Vagina (tissue), 2 donors: ENCODE results near the gene ZNF557. TPM values are rescaled to one million over a fixed set of nuclear protein-coding genes. Genes with fewer than 3 reads are reported as not detected.

Experiments used
- DNase-seq, 2 donors: peaks; one replicate each; pipeline ENCODE4 v3.0.0-alpha.2; 2017; ENCODE audit errors: extremely low spot score in 2 of 2
- H3K27ac ChIP-seq: fragments of 200-600 bp; sonication (generic); one replicate; pipeline ENCODE4 v1.5.1; 2019
- H3K27me3 ChIP-seq: fragments of 200-600 bp; sonication (generic); one replicate; pipeline ENCODE4 v1.5.1; 2019
- H3K36me3 ChIP-seq, 2 donors: fragments of 200-600 bp; sonication (generic); one replicate each; pipeline ENCODE4 v1.5.1; 2017 to 2019
- H3K4me1 ChIP-seq: fragments of 200-600 bp; sonication (generic); one replicate; pipeline ENCODE4 v1.5.1; 2019
- H3K4me3 ChIP-seq, 2 donors: fragments of 200-600 bp; sonication (generic); 1 replicate in 1 of 2; 2 replicates in 1 of 2; pipeline ENCODE4 v1.5.1; 2016 to 2019
- H3K9me3 ChIP-seq: fragments of 200-600 bp; sonication (generic); one replicate; pipeline ENCODE4 v1.5.1; 2019
- CTCF ChIP-seq, 3 experiments: fragments of 450-650 bp in 2 of 3; fragments of 200-600 bp in 1 of 3; sonication (generic) in 1 of 3; IDR thresholded peaks; one replicate each; pipeline ENCODE4 v1.5.1; 2017 to 2019; ENCODE audit warnings: antibody characterized with exemption in 3 of 3, mild to moderate bottlenecking in 2 of 3, moderate library complexity in 2 of 3
- POLR2A ChIP-seq, 2 donors: fragments of 450-650 bp; IDR thresholded peaks; one replicate each; pipeline ENCODE4 v1.6.1; 2017; ENCODE audit warnings: antibody characterized with exemption in 2 of 2, mild to moderate bottlenecking in 2 of 2, moderate library complexity in 2 of 2
- POLR2AphosphoS5 ChIP-seq, 2 donors: sonication (generic); formaldehyde crosslinking; IDR thresholded peaks; one replicate each; pipeline ENCODE4 v1.9.0; 2017; ENCODE audit warnings: antibody characterized with exemption in 2 of 2, mild to moderate bottlenecking in 2 of 2, low read depth in 1 of 2; ENCODE audit not compliant: insufficient read depth in 1 of 2
- intact Hi-C: fragments of 100-400 bp; cut with DNase I; formaldehyde crosslinking; loops from one replicate; pipeline ENCODE4 v1.15.1; 2023
- total RNA-seq: library from RNA; depleted of rRNA; stranded (reverse); fragments of >200 nt; gene quantifications from one replicate; pipeline ENCODE4 v1.2.3, GENCODE V29; 2016

ZNF557 gene
- total RNA-seq, 1 donor from 2014 or later, result 10.1 TPM

DNA sequence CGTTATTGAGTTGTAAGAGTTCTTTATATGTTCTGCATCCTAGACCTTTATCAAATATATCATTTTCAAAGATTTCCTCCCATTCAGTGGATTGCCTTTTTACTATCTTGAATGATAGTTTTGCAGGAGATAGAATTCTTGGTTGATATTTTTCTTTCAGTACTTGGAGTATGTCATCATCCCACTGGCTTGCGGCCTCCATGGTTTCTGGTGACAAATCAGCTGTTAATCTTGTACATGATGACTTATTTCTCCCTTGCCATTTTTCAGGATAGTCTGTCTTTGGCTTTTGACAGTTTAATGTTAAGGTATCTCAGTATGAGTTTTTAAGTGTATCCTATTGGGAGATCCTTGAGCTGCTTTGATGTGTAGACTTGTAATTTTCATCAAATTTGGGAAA is 8.5 kb downstream of the ZNF557 start:
- Histone ChIP-seq H3K4me3 (no peak overlapping the region), H3K36me3 (peaks cover 49 to 100% of the 10 kb centered on the region in 2 donors), H3K27me3 (no peaks in the 10 kb centered on the region), H3K4me1 (no peaks in the 10 kb centered on the region), H3K9me3 (peaks cover 70% of the 10 kb centered on the region), H3K27ac (no peak overlapping the region)
- intact Hi-C loops, result no loop called here
- TF ChIP-seq CTCF (IDR thresholded peaks at IDR 0.05) (no peak), POLR2AphosphoS5 (IDR thresholded peaks at IDR 0.05; ENCODE audit: insufficient read depth in 1 of 2, low read depth in 1 of 2) (no peak), POLR2A (IDR thresholded peaks at IDR 0.05) (no peak)
- DNase-seq, result no peak

DNA sequence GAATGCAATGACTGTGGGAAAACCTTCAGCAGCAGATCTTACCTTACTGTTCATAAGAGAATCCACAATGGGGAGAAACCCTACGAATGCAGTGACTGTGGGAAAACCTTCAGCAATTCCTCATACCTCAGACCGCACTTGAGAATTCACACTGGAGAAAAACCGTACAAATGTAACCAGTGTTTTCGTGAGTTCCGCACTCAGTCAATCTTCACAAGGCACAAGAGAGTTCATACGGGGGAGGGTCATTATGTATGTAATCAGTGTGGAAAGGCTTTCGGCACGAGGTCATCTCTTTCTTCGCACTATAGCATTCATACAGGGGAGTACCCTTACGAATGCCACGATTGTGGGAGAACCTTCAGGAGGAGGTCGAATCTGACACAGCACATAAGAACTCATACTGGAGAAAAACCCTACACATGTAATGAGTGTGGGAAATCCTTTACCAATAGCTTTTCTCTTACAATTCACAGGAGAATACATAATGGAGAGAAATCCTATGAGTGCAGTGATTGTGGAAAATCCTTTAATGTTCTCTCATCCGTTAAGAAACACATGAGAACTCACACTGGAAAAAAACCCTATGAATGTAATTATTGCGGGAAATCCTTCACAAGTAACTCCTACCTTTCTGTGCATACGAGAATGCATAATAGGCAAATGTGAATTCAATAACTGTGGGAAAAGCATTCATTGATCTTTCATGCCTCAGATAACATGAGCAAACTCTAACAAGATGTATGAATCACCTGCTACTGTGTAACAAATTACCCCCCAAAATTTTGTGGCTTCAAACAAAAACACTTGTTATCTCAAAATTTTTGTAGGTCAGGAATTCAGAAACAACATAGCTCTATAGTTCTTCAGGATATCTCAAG is 13.8 kb downstream of the ZNF557 start:
- Histone ChIP-seq H3K27me3 (no peaks in the 10 kb centered on the region), H3K36me3 (peaks cover 39 to 71% of the 10 kb centered on the region in 2 donors), H3K9me3 (peaks cover 87% of the 10 kb centered on the region), H3K4me1 (no peaks in the 10 kb centered on the region), H3K4me3 (peak overlapping the region in 1 of 2 donors; percentile 12), H3K27ac (no peak overlapping the region)
- TF ChIP-seq CTCF (IDR thresholded peaks at IDR 0.05) (no peak), POLR2AphosphoS5 (IDR thresholded peaks at IDR 0.05; ENCODE audit: insufficient read depth in 1 of 2, low read depth in 1 of 2) (no peak), POLR2A (IDR thresholded peaks at IDR 0.05) (no peak)
- intact Hi-C loops, result no loop called here
- DNase-seq, result no peak

- TF ChIP-seq POLR2AphosphoS5 (IDR thresholded peaks at IDR 0.05; ENCODE audit: insufficient read depth in 1 of 2, low read depth in 1 of 2), result no peak
- no peak for TF ChIP-seq POLR2A (IDR thresholded peaks at IDR 0.05)
- no peak for TF ChIP-seq CTCF (IDR thresholded peaks at IDR 0.05)
- no peak overlapping the region for H3K4me3 ChIP-seq
- no peaks in the 10 kb centered on the region for H3K27me3 ChIP-seq
- intact Hi-C loops, result no loop called here
- H3K9me3 ChIP-seq, result peaks cover 43% of the 10 kb centered on the region
- no peak for DNase-seq
- no peaks in the 10 kb centered on the region for H3K4me1 ChIP-seq
- H3K36me3 ChIP-seq, result peaks cover 0 to 14% of the 10 kb centered on the region in 2 donors
- no peak overlapping the region for H3K27ac ChIP-seq
Observed at GRCh38 chr19:7088999-7089398, 19.5 kb downstream of the ZNF557 start.

DNA sequence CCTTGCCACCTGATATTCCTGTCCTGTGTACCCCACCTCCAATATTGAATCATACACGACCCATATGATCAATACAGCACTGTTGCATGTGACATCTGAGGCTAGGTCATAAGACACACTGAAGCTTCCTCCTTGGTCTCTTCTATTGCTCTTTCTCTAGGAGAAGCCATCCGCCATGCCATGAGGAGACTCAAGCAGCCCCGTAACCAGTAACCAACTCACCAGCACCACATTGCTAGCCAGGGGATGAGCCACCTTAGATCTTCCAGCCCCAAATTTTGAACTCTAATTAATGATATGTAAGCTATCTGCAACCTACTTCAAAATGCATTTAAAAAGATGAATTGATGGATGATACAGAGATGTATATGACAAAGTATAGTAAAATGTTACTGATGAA is 28.6 kb downstream of the ZNF557 start:
- no peak for DNase-seq

More for the DNA sequence above, 28.6 kb downstream of the ZNF557 start:
- Histone ChIP-seq H3K9me3 (no peaks in the 10 kb centered on the region), H3K36me3 (no peaks in the 10 kb centered on the region), H3K4me3 (peak overlapping the region; percentile 64 to 68), H3K27me3 (no peaks in the 10 kb centered on the region), H3K4me1 (no peaks in the 10 kb centered on the region), H3K27ac (peak overlapping the region; percentile 96)
- intact Hi-C loops, result loop anchor here (10.0 kb wide), 1 partner anchor 587 kb away; the partner anchor contains the start of gene TRAPPC5
- no peak for TF ChIP-seq CTCF (IDR thresholded peaks at IDR 0.05)
- no peak for TF ChIP-seq POLR2AphosphoS5 (IDR thresholded peaks at IDR 0.05; ENCODE audit: insufficient read depth in 1 of 2, low read depth in 1 of 2)
- no peak for TF ChIP-seq POLR2A (IDR thresholded peaks at IDR 0.05)
